Activated CD8-positive, alpha-beta memory T cell treated with anti-CD3 and anti-CD28 coated beads, Interleukin-2, amount 50 U/mL, for 48 hours (primary cell): ENCODE data around the gene TMTC2.

Experiments used
- DNase-seq: peaks from one replicate; pipeline ENCODE4 v3.0.0-alpha.2; 2020

The TMTC2 gene

DNA sequence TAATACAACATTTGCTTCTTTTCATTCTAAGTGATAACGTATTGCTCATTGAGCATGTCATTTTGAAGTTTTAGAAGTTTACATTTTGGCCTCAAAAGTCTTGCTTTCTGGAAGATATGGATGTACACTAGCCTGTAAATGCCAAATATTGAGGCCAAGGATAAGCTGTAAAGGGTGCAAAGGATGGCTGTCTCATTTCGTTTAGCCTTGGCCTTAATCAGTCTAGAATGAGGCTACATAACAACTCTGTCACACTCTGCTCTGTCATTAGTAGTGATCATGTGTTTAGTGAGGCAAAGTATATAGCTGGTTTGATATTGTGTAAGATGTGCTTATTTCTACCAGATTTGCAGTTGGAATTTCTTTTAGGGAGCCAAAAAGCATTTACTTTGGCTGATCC lies 344.5 kb downstream of the TMTC2 start:
- no peak for DNase-seq

DNA sequence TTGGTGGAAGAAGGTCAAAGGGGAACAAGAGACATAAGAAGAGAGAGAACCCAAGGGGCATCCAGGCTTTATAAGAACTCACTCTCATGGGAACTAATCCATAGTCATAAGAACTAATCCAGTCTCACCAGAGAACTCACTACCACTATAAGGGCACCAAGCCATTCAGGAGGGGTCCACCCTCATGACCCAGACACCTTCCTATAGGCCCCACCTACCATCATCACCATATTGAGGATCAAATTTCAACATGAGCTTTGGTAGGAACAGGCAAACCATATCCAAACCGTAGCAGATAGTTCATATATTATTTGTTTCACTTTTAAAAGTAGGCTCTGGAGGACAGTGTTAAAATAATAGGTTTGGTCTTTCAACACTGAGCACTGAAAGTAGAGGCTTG lies 350.1 kb downstream of the TMTC2 start:
- no peak for DNase-seq

DNA sequence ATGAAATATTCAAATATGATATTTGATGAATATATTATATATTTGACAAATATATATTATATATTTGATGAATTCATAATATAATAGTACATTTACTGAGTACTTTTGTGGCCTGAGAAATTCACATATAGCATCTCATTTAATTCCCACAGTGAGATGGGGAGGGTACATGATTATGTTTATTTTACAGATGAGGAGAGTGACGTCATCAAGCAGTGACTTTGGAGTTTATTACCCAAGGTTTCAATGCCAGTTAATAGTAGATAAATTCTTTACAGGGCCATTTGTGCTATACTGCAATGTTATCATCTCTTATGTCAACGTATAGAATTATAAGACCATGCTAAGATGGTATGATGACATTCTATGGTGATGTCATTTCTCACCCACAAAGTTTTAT lies 352.7 kb downstream of the TMTC2 start:
- DNase-seq: no peak

DNA sequence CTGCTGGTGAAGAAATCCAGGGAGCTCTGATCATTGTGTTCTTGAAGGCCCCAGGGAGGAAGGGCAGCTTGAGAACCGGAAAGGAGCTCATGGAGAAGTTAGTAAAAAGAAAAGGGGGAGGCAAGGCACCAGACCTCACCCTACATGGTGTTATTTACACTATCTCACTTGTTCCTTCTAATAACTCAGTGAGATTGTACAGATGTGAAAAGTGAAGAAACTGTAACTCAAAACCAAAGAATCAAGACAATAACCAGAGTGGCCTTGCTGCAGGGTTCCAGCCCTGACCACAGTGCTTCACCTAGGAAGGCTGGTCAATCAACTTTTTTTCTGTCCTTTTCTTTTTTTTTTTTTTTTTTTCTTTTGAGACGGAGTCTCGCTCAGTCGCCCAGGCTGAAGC lies 353.6 kb downstream of the TMTC2 start:
- no peak for DNase-seq

DNA sequence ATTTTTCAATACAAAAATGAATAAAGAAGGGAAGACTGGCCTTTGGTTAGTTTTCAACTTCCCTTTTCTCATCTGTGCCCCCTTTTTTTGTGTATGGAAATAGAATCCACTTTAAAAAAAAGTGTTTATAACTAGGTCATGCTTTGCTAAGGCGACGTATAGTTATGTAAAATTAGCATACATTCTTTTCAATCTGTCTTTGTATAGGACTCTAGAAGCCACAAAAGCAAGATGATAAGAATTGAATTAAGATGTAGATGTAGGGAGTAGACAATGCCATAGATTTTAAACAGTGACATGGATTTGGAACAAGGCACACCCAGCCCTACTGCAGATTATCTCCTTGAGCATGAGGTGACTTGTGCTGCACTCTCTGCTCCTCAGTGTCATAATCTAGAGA lies 354.3 kb downstream of the TMTC2 start:
- DNase-seq: no peak

DNA sequence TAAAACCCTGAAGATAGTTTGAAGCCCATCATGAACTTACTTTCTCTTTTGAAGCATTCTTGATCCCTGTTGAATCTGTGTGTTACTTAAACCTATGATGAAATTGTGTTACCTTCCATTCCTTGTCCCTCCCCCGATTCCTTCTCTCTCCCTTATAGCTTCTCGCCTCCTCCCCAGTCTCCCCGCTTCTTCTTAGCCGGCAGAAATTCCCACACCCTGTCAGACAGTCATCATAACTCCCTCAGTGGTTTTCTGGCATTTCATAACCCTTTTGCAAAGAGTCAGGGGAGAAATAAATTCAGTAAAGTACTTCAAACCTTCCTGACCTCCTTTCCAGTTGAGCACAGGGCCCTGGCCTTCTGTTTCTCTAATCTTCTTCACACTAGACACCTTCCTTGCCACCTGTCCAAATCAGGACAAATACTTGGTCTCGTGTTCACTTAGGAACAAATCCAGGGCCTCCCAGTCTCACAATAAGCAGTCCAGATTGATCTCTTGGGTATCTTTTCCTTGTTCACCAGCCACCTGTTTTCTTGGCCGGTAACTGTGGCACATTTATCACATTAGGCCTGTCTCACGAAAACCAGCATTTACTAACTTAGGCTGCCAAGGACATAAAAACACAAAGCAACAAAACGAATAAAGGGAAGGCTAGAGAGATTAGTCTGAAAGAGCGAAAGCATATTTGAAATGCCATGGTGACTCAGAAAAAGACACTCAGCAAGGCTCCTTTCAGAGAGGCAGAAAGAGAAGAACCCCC lies 355.9 kb downstream of the TMTC2 start:
- DNase-seq: no peak

DNA sequence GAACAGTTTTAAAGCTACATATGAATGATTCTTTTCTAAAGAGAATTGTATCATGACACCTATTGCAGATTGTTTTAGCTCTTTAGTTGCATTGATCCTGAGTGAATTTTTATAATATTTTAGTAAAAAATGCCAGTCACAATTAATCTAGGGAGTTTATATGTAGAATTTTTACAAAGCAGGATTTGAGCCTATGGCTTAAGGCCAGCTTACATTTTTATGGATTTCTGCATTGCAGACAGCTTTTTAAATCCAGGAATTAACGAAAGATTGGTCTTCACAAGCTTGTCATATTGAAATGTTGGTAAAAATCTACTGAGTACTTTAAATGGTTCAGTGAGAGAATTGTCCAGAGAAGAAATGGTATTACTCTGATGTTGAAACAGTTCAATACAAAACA lies 358.0 kb downstream of the TMTC2 start:
- DNase-seq: no peak

DNA sequence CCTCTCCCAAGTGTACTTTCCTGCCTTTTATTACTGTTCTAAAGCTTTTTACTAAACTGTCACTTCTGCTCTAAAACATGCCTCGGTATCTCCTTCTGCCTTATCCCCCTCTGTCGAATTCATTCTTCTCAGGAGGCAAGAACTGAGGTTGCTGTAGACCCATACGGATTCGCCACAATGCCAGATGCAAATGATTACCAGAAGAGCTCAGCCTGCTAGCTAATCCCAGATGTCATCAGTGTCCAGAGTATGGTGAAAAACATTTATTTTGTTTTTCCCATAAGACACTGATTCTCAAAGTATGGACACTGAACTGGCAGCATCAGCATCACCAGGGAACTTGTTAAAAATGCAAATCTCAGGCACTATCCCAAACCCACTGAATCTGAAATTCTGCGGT lies 359.3 kb downstream of the TMTC2 start:
- DNase-seq: no peak

DNA sequence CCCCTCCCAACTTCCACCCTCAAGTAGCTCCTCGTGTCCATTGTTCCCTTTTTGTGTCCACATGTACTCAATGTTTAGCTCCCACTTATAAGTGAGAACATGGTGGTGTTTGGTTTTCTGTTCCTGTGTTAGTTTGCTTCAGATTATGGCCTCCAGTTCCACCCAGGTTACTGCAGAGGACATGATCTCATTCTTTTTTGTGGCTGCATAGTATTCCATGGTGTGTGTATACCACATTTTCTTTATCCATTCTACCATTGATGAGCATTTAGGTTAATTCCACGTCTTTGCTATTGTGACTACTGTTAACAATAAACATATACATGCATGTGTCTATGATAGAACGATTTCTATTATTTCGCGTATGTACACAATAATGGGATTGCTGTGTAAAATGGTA lies 362.6 kb downstream of the TMTC2 start:
- DNase-seq: no peak

DNA sequence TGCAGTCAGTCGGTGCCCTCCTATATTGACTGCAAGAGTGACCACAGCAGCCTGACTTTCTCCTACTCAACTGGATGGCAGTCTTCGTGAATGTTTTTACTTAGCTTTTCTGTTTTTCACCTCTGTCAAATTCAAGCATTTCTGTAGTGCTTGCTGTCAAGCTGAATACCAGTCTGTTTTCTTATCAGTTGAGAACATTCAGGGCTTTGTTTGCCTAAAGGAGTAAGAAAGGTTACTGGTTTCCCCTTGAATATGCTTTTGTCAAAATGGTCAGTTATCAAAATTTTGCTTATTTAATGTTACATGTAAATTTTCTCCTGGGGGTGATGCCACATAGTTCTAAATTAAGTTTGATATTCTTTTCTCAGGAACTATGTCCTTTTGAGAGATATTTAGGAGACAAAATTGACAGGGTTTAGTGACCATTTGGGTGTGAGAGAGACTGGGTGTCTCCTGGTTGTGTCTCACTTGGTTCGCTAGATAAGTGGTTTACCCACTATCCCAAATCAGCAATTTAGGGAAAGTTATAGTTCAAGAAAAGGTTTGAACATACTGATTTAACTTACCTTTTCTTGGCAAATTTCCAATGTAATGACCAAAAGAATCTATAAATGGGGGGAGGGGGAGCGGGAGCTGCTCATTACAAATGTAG lies 366.3 kb downstream of the TMTC2 start:
- no peak for DNase-seq

DNA sequence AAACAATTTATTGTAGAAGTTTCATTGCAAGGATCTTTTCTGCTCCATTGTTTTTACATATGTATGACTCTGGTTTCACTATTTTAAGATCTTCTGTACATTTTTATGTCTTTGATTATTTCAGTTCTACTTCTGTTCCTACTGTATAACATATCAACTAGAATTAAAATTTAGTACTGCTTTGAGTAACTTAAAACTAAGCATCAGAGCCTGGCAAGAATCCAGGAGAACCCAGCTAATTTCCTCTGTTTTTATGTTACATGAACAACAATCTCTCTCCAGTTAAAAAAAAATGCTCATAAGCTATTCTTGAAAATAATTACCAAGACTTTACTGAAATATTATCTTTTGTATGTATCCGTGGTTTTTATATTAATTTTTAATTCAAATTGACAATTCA lies 370.7 kb downstream of the TMTC2 start:
- DNase-seq: no peak

DNA sequence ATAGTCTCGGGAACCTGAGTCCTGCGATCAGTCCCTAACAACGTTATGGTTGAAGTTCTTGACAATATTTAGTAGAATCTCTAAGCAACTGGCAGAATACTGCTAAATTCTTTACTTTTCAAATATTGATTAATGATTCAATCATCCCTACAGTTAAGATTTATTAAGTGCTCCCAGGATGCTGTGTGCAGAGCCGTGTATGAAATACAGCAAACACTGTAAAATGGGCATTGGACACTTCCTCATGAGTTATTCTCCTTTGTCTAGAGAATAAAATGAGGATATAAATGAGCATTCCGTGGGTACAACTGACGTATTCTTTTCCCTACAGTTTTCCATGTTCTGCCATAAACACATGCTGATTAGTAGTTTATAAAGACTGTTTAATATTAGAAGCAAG lies 372.4 kb downstream of the TMTC2 start:
- DNase-seq: no peak

DNA sequence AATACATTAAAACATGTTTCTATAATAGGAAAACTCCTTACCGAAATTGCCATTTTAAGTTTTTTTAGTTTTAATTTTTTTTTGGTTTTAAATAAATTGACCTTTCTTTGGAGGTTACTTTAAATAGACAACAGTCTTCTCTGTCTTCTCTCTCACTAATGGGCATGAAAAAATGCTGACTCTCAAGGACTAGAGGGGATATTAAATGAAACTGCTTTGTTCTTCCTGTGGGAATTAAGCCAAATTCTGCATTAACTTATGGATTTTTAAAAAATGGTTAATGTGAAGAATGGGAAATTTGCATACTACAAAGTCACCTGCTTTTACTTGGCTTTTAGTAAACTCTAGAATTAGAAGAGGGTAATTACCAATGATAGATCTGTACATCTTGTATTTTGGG lies 378.9 kb downstream of the TMTC2 start:
- DNase-seq: no peak

DNA sequence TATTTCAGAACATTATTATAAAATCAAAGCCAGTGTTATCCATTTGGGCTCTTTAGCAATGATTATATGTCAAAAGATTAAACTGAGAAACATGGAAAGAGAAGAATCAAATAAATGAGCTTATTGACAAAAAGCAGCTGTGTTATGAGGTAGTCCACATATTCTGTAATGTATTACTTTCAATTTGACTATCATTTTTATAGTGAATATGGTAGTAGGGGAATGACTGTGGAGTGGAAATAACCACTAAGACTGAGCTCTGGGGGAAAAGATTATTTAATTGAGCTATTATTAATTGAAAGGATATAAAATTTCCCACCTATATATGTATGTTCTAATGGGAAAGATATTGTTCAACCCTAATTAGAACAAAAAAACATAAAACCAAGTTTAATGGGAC lies 381.3 kb downstream of the TMTC2 start:
- no peak for DNase-seq

DNA sequence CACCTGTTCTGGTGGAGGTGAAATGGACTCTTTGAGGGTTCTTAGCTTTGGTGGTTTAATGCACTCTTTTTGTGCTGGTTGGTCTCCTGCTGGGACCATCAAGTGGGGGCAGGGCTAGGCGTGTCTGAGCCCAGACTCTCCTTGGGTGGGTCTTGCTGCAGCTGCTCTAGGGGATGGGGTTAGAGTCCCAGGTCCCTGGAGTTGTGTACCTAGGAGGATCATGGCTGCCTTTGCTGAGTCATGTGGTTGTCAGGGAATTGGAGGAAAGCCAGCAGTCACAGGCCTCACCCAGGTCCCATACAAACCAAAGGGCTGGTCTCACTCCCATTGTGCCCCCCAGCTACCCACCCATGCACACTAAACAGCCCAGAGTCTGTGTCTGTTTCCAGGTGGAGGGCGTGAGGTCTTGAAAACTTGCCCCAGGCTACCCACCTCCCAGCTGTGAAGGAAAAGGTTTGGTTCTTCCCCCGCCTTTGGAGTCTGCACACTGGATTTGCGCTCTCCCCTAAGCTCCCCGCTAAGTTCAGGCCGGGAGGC lies 387.7 kb downstream of the TMTC2 start:
- DNase-seq: no peak

DNA sequence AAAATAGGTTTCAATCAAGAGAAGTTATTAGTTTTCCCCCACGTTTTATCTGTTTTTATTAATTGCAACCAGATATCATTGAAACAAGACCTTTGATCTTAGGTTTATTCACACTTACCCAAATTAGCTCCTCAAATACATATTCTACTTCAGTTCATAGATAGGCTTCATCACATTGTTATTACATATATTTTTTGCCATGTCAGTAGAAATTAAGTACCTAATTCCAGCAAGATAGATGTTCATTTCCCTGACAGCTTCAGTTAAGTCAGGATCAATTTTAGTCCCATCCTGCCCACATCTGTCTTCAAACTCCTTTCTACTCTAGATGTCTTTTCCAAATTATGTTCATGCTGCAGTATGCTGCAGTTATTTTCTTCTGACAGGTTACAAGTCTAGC lies 388.8 kb downstream of the TMTC2 start:
- no peak for DNase-seq

DNA sequence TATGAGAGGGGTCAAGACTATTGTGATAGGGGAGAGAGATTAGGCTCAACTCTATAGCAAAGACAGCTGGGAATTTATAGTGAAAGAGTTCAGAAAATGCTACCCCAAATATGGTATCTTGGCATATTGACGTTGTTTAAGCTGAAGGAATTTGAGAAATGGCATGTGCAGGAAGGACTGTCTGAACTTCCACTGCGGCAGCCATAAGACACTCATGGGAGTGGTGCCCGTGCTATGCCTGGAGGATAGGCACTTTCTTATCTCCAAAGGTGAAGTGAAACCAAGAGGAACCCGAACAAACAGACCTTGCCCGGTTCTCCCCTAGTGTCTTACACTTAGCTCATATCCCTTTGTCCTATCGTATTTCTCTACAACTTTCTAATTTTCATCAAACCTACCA lies 390.3 kb downstream of the TMTC2 start:
- no peak for DNase-seq

DNA sequence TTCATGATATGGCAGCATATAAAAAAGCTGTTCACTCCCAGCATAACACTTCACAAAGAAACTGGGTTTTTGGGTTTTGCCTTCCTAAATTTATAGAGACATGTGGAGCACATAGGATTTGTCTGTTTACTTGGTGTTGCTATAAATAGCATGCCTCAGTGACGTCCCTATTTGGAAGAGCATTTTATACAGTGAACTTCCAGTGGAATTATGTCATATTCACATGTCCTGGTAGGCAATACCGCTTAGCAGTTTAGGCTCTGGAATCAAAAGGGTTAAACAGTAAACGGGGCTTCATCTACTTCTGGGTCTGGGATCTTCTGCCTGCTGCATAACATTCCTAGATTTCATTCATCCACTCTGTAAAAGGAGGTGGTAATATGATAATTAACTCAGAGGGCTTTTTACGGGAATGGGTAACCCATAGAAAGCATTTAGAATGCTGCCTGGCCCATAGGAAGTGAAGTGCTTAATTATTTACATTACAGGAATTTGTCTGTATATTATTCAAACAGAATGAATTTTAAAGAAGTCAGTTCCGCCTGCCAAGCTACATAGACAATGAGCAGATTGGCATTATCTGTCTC lies 396.1 kb downstream of the TMTC2 start:
- DNase-seq: no peak

DNA sequence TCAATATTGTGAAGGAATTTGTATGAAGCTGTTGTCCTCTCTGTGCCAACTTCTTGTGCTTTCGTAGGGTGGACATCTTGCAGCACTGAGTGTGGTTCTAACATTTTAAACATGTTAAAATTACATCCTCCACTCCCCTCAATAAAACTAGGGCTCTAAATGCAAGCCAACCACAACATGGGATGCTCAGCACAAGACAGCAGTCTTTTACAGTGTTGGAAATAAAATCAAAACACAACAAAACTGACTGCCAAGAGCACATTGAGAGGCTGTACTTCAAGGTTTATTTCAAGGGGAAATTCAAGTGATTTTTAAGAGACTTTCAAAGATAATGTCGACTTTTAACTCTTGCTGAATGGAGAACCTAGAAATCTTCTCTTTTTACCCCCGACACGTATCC lies 396.9 kb downstream of the TMTC2 start:
- DNase-seq: no peak

DNA sequence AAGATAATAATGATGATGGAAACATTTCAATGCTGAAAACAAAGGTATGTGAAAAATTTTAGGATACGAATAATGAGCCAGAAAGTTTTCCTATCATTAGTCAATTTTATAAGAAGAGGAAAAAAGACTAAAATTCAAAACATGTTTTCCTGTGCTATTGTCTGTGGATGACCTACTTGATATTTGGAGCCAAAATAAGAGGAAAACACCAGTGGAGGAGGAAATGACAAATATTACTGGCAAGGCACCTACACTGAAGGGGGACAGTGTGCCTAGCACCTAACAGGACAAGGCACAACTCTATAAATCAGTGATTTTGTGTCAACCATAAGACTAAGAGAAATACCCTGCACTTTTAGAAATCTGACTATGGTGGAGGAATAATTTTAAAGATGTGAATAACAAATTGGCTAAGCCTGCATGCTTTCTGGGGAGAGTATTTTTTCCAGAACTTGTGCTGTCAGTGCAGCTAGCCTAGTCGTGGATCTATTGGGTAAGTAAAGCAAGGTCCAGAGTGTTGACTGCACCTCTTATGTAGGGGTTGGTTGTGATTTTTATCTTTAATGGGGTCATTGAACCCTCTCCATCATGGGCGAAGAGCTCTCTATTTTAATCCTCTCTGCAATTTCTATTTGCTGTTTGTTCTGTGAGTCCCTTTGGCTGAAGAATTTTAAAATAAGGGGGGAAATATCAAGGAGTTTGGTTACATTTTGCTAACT lies 398.0 kb downstream of the TMTC2 start:
- DNase-seq: no peak

DNA sequence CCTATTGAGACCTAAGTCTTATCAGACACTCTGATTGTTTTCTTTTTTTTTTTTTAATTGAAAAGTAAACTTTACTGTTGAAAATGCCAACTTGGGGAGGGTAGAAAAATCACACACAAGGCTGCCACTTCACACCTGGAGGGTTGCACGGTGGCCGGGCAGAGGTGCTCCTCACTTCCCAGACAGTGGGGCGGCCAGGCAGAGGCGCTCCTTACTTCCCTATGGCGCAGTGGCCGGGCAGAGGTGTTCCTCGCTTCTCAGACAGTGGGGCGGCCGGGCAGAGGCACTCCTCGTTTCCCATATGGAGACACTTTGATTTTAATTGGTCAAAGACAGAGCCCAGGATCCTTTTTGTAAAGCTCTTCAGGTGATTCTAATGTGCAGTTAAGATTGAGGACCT lies 399.3 kb downstream of the TMTC2 start:
- no peak for DNase-seq

DNA sequence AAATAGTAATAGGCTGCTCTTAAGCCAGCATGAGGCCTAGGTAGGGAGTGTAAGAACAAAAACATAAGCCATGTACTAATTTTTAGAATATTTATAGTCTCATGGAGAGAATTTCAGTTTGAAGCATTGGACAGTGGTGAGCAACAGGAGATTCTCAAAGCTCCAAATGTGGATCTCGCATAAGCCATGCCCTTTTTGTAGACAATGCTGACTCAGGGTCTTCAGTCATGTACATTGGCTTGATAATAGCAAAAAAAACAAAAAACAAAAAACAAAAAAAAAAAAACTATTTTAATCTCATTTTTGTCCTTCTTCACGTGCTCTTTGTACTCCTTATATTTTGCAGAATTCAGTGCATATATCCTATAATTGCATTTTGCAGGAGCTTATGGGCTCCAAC lies 402.9 kb downstream of the TMTC2 start:
- DNase-seq: no peak

DNA sequence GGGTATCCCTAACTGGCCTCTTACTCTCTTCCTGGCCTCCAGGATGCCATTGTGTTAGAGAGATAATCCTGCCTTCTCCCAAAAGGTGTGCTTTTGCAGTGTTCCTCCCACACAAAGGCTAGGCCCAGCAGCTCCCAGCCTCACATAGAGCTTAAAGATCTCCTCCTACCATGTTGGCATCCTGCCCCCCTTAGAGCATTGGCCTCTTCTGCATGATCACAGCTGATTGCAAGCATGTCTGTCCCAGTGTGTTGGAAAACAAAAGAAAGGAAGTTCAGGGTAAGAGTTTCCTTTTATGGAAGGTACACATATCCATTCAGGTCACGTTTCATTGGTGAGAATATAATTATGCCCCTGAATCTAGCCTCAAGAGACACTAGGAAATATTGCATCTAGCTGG lies 405.4 kb downstream of the TMTC2 start:
- DNase-seq: no peak

DNA sequence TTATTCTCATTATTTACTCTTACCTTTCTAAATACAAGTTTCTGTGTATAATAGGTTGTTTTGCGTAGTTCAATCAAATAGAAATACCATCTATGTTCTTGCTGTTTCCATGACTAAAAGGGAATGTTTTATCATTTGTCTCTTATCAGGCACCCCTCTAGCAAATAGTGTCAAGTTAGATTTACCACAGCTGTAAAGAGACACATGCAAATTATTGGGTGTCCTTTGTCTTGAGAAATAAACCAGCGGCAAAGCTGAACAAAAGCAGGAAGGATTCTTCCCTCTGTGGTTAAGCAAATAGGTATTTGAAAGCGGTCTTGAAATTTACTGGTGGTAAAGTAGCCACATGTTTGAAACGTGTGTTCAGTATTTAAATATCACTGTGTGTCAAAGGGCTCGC lies 405.9 kb downstream of the TMTC2 start:
- DNase-seq: no peak
